Panc1 (cell line): Measurements from ENCODE around the gene MEIOSIN. TPM values are rescaled to one million over a fixed set of nuclear protein-coding genes. Genes with fewer than 3 reads are reported as not detected.

ENCODE experiments used
- ATAC-seq: fragments of 200-7000 bp; cut with Tn5 transposase; 2 replicates; pipeline ENCODE4 v1.9.1; 2020; ENCODE audit warnings: mild to moderate bottlenecking, moderate library complexity
- BruUV-seq: library from RNA; stranded (reverse); fragments of 400-500 nt; replicated peaks from 2 replicates; lab custom pipeline; 2021; lab: Mats Ljungman, UMichigan
- CTCF ChIA-PET: fragments of 300-600 bp; sonication (Branson Sonifier 250); formaldehyde crosslinking; loops from one replicate; lab custom pipeline; 2022; ENCODE audit warnings: antibody characterized with exemption; lab: Charles Lee
- POLR2A ChIA-PET: fragments of 300-600 bp; sonication (Branson Sonifier 250); formaldehyde crosslinking; loops from one replicate; lab custom pipeline; 2022; ENCODE audit warnings: antibody characterized with exemption; lab: Charles Lee
- DNase-seq: peaks from one replicate; pipeline ENCODE4 v3.0.0-alpha.2; 2010; ENCODE audit warnings: low read depth, low spot score
- H3K27ac ChIP-seq: 2 replicates; pipeline ENCODE4 v1.5.1; 2011; ENCODE audit warnings: mild to moderate bottlenecking, low read length, inconsistent platforms
- H3K27me3 ChIP-seq: fragments of 200-500 bp; sonication (Bioruptor generic); 2 replicates; pipeline ENCODE4 v1.6.0; 2014; ENCODE audit warnings: low read length, inconsistent platforms; ENCODE audit not compliant: control insufficient read depth, insufficient read depth
- H3K36me3 ChIP-seq: fragments of 200-500 bp; sonication (Bioruptor generic); 2 replicates; pipeline ENCODE4 v1.5.1; 2014; ENCODE audit warnings: inconsistent platforms, mild to moderate bottlenecking, low read length, moderate library complexity; ENCODE audit not compliant: control insufficient read depth, insufficient read depth
- H3K4me1 ChIP-seq: 2 replicates; pipeline ENCODE4 v1.5.1; 2011; ENCODE audit warnings: inconsistent platforms, mild to moderate bottlenecking, low read length, moderate library complexity; ENCODE audit not compliant: control insufficient read depth, insufficient read depth
- H3K4me3 ChIP-seq, 2 experiments: 2 replicates each; pipeline ENCODE4 v1.5.1; 2011 to 2012; ENCODE audit warnings: low read depth in 2 of 2, low read length in 2 of 2, mild to moderate bottlenecking in 2 of 2, inconsistent platforms in 1 of 2, moderate library complexity in 1 of 2
- H3K9me3 ChIP-seq: fragments of 200-500 bp; sonication (Bioruptor generic); 2 replicates; pipeline ENCODE4 v1.5.1; 2014; ENCODE audit warnings: low read depth, mild to moderate bottlenecking, inconsistent platforms, low read length, moderate library complexity; ENCODE audit not compliant: control insufficient read depth, insufficient read depth
- POLR2AphosphoS5 ChIP-seq: IDR thresholded peaks from 2 replicates; pipeline ENCODE4 v1.6.1; 2012; ENCODE audit warnings: mild to moderate bottlenecking, low read depth, low read length, moderate library complexity
- SIN3A ChIP-seq: IDR thresholded peaks from 2 replicates; pipeline ENCODE4 v1.6.1; 2012; ENCODE audit warnings: low read depth, mild to moderate bottlenecking, low read length, moderate library complexity, borderline replicate concordance; ENCODE audit not compliant: insufficient read depth
- TCF7L2 ChIP-seq: IDR thresholded peaks from 2 replicates; pipeline ENCODE4 v1.6.1; 2011; ENCODE audit warnings: mild to moderate bottlenecking, low read depth, low read length, inconsistent platforms
- in situ Hi-C: cut with HindIII; loops from 2 replicates; pipeline ENCODE4 v1.10.0; 2016; ENCODE audit warnings: low sequenced_read_pairs, low pct_unique_long_range_greater_than_20kb
- intact Hi-C: fragments of 100-400 bp; cut with micrococcal nuclease; formaldehyde crosslinking; loops from one replicate; pipeline ENCODE4 v1.10.0; 2022; ENCODE audit not compliant: unreplicated experiment
- total RNA-seq: library from RNA; stranded (reverse); gene quantifications from one replicate; pipeline ENCODE4 v1.2.1, GENCODE V29; 2021; ENCODE audit not compliant: unreplicated experiment
- TF ChIP-seq, protein P1 (sequence below), 2 experiments: IDR thresholded peaks; 2 replicates each; pipeline ENCODE4 v1.6.1; 2011 to 2012; ENCODE audit warnings: low read depth in 2 of 2, control low read depth in 1 of 2, low read length in 1 of 2, mild to moderate bottlenecking in 1 of 2, moderate library complexity in 1 of 2; ENCODE audit not compliant: insufficient read depth in 1 of 2
- TF ChIP-seq, protein P2 (sequence below): fragments of 450-650 bp; IDR thresholded peaks from 2 replicates; pipeline ENCODE4 v1.5.1; 2017; ENCODE audit warnings: mild to moderate bottlenecking

MEIOSIN gene
- total RNA-seq, 1 experiment from 2014 or later, result not detected

GRCh38 chr19:45752639-45753038 is 19.4 kb downstream of the MEIOSIN start:
- Histone ChIP-seq H3K4me1 (no peaks in the 10 kb centered on the region), H3K9me3 (no peaks in the 10 kb centered on the region), H3K27me3 (no peaks in the 10 kb centered on the region), H3K27ac (no peak overlapping the region), H3K36me3 (no peaks in the 10 kb centered on the region), H3K4me3 (no peak overlapping the region)
- POLR2A ChIA-PET, result no interaction called here
- TF ChIP-seq, protein P1, sequence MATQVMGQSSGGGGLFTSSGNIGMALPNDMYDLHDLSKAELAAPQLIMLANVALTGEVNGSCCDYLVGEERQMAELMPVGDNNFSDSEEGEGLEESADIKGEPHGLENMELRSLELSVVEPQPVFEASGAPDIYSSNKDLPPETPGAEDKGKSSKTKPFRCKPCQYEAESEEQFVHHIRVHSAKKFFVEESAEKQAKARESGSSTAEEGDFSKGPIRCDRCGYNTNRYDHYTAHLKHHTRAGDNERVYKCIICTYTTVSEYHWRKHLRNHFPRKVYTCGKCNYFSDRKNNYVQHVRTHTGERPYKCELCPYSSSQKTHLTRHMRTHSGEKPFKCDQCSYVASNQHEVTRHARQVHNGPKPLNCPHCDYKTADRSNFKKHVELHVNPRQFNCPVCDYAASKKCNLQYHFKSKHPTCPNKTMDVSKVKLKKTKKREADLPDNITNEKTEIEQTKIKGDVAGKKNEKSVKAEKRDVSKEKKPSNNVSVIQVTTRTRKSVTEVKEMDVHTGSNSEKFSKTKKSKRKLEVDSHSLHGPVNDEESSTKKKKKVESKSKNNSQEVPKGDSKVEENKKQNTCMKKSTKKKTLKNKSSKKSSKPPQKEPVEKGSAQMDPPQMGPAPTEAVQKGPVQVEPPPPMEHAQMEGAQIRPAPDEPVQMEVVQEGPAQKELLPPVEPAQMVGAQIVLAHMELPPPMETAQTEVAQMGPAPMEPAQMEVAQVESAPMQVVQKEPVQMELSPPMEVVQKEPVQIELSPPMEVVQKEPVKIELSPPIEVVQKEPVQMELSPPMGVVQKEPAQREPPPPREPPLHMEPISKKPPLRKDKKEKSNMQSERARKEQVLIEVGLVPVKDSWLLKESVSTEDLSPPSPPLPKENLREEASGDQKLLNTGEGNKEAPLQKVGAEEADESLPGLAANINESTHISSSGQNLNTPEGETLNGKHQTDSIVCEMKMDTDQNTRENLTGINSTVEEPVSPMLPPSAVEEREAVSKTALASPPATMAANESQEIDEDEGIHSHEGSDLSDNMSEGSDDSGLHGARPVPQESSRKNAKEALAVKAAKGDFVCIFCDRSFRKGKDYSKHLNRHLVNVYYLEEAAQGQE (IDR thresholded peaks at IDR 0.05; ENCODE audit: insufficient read depth in 1 of 2, low read depth in 2 of 2, low read length in 1 of 2), result no peak
- TF ChIP-seq SIN3A, result no peak
- no peak for TF ChIP-seq POLR2AphosphoS5
- intact Hi-C loops (no loop called here), in situ Hi-C loops (no loop called here)
- no TSS peak for BruUV-seq
- CTCF ChIA-PET, result no interaction called here
- DNase-seq (no peak), ATAC-seq (no peak)

- intact Hi-C loops, result no loop called here
- no peaks in the 10 kb centered on the region for H3K9me3 ChIP-seq
- no peaks in the 10 kb centered on the region for H3K27me3 ChIP-seq
- ATAC-seq (no peak), DNase-seq (no peak)
- no TSS peak for BruUV-seq
- CTCF ChIA-PET, result no interaction called here
- in situ Hi-C loops, result no loop called here
- H3K27ac ChIP-seq, result no peak overlapping the region
- no peaks in the 10 kb centered on the region for H3K4me1 ChIP-seq
- POLR2A ChIA-PET, result no interaction called here
- H3K36me3 ChIP-seq, result no peaks in the 10 kb centered on the region
- no peak overlapping the region for H3K4me3 ChIP-seq
- TF ChIP-seq POLR2AphosphoS5, result no peak
- TF ChIP-seq, protein P1 (IDR thresholded peaks at IDR 0.05; ENCODE audit: insufficient read depth in 1 of 2, low read depth in 2 of 2, low read length in 1 of 2), result no peak
- TF ChIP-seq, protein P2, sequence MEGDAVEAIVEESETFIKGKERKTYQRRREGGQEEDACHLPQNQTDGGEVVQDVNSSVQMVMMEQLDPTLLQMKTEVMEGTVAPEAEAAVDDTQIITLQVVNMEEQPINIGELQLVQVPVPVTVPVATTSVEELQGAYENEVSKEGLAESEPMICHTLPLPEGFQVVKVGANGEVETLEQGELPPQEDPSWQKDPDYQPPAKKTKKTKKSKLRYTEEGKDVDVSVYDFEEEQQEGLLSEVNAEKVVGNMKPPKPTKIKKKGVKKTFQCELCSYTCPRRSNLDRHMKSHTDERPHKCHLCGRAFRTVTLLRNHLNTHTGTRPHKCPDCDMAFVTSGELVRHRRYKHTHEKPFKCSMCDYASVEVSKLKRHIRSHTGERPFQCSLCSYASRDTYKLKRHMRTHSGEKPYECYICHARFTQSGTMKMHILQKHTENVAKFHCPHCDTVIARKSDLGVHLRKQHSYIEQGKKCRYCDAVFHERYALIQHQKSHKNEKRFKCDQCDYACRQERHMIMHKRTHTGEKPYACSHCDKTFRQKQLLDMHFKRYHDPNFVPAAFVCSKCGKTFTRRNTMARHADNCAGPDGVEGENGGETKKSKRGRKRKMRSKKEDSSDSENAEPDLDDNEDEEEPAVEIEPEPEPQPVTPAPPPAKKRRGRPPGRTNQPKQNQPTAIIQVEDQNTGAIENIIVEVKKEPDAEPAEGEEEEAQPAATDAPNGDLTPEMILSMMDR, result no peak
- TF ChIP-seq TCF7L2, result no peak
- no peak for TF ChIP-seq SIN3A
Observed at GRCh38 chr19:45753548-45753947, 20.3 kb downstream of the MEIOSIN start.
